WI38 (cell line): ENCODE results near the gene AFAP1L2.

Source experiments
- H3K4me3 ChIP-seq: 2 replicates; pipeline ENCODE4 v1.5.1; 2011; ENCODE audit warnings: low read depth, mild to moderate bottlenecking, control low read depth, low read length
- TF ChIP-seq, protein P1 (sequence below): IDR thresholded peaks from 2 replicates; pipeline ENCODE4 v1.5.1; 2012; ENCODE audit warnings: low read depth, mild to moderate bottlenecking, control low read depth, low read length

Gene AFAP1L2

DNA sequence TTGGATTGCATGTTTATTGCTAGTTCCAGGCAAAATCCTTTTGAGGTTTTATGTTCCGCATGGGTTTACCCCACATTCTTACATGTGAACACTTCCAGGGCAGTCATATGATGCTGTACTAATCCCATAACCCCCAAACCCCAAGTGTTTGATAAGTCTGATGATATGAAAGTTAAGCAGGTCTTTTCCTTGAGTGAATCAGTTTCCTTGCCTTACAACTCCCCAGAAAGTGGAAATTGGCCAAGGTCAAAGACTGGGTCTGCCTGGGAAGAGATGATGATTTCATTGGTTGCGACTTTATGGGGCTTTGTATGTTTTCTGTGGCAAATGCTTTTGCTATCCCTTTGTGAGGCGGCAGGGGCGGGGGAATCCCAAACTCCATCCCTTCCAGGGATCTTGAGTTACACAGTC, 24.7 kb downstream of the AFAP1L2 start:
- TF ChIP-seq, protein P1, sequence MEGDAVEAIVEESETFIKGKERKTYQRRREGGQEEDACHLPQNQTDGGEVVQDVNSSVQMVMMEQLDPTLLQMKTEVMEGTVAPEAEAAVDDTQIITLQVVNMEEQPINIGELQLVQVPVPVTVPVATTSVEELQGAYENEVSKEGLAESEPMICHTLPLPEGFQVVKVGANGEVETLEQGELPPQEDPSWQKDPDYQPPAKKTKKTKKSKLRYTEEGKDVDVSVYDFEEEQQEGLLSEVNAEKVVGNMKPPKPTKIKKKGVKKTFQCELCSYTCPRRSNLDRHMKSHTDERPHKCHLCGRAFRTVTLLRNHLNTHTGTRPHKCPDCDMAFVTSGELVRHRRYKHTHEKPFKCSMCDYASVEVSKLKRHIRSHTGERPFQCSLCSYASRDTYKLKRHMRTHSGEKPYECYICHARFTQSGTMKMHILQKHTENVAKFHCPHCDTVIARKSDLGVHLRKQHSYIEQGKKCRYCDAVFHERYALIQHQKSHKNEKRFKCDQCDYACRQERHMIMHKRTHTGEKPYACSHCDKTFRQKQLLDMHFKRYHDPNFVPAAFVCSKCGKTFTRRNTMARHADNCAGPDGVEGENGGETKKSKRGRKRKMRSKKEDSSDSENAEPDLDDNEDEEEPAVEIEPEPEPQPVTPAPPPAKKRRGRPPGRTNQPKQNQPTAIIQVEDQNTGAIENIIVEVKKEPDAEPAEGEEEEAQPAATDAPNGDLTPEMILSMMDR: no peak

DNA sequence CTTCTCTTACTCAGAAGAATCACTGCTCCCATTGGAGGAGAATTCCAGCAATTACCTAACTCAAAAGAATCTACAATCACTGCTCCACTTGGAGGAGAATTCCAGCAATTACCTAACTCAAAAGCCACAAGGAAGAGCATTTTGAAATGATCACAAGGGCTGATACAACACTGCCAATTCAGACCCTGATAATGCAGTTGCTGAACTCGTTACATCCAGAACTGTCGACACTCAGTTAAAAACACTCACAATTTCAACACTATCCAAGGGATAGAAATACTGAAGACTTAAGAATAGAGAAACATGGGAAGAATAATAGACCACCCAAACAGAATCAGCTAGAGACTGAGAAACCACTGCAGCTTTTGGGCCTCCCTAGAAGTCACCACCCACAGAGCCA, 27.8 kb downstream of the AFAP1L2 start:
- H3K4me3 ChIP-seq: no peak overlapping the region
- TF ChIP-seq, protein P1: no peak

More for the DNA sequence above, 24.7 kb downstream of the AFAP1L2 start:
- H3K4me3 ChIP-seq: no peak overlapping the region

DNA sequence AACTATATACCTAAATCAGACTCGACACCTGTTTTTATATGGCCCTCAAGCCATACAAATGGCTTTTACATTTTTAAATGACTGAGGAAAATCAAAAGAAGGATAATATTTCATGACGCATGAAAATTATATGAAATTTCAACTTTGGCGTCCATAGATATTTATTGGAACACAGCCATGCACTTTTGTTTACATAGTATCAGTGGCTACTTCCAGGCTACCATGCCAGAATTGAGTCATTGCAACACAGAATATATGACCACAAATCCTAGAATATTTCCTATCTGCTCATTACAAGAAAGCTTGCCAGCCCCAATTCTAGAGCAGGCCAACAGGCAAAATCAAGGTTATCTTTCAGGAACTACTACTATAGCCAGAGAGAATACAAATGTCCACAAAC, 29.3 kb downstream of the AFAP1L2 start:
- TF ChIP-seq, protein P1: no peak
- H3K4me3 ChIP-seq: no peak overlapping the region

DNA sequence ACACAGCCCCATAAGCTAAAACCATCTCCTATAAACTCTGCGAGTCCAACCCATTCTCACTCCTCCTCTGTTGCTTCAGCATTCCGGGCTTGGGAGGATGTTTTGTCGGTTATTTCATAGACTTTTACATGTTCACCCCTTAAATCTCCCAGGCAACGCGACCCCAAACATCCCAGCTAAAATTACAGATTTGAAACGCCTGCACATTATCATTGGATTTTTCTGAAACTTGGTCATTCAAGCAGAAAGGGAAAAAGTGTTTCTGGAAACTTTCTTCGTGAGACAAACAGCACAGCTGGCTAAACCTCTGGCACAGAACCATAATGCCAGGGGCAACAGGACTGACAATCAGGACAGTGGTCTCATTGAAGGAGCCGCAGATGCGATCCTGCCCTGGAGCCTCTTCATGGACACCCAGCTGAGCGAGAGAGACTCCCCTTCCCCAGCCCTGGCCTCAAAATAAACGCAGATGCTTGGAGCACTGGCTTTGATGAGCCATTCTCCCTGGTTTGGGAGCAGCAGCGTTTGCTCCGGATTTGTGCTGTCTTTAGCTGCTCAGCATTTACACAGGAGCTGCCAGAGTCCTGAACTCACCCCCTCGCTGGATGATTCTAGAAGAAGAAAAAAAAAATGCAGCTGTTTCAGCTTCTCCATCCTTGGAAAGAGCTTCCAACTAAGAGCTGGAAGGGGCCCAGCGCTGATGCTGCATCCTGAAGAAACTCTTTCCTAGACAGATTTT, 30.1 kb downstream of the AFAP1L2 start:
- no peak overlapping the region for H3K4me3 ChIP-seq

DNA sequence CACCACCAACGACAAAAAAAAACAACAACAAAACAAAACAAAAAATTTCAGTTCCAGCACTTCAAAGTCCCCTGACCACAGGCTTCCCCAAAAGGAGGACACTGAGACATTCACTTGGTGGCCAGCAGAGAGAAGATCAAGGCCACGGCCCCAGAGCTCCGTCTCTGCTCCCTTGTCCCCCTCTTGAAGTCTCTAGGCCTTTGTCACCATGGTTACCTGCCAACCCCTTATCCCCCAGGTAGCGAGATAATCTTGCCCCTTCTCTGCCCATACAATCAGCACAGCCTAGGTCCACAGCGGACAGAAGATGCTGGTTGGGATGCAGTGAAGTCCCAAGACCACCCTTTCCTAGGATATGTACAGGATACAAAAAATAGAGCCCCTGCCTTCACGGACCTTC, 30.7 kb downstream of the AFAP1L2 start:
- H3K4me3 ChIP-seq: no peak overlapping the region
- TF ChIP-seq, protein P1: no peak

More for the DNA sequence above, 30.1 kb downstream of the AFAP1L2 start:
- TF ChIP-seq, protein P1: no peak

DNA sequence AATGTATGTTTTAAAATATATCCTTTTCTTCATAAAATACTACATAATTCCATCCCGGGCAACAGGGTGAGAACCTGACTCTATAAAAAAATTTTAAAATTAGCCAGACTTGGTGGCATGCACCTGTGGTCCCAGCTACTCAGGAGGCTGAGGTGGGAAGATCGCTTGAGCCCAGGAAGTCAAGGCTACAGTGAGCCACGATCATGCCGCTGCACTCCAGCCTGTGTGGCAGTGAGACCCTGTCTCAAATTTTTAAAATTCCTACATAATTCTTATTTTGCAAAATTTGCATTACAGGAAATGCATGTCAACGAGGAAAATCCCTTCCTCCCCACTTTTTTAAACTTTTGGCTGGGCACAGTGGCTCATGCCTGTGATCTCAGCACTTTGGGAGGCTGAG, 31.3 kb downstream of the AFAP1L2 start:
- H3K4me3 ChIP-seq: no peak overlapping the region
- TF ChIP-seq, protein P1: no peak

DNA sequence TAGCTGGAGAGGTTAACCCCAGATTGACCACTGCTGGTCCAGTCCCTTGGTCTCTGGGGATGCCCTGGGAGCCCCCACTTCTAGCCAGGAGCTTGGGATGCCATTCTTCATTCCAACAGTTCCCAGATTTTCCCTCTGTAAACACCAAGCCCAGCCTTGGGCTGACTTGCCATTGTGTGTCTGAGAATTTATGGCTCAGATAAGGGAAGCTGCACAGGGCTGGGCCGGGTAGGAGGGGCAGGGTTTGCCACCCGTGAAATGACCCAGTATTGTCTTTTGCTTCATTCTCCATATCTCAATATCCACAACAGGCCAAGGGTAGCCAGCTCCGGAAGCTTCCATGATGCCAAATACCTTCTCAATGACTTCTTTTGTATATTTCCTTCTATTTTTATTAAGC, 32.1 kb downstream of the AFAP1L2 start:
- TF ChIP-seq, protein P1: no peak
- no peak overlapping the region for H3K4me3 ChIP-seq
